HepG2 (cell line): ENCODE measurements around the gene C12orf56.

Experiments
- ATF7 ChIP-seq, 2 experiments: fragments of 450-650 bp in 1 of 2; sonication (generic) in 1 of 2; formaldehyde crosslinking in 1 of 2; IDR thresholded peaks; 2 replicates each; pipeline versions ENCODE4 v1.4.0 to v1.6.1; 2016 to 2020; ENCODE audit warnings: antibody characterized with exemption in 1 of 2, mild to moderate bottlenecking in 1 of 2, missing genetic modification reagents in 1 of 2
- CBX2 ChIP-seq, 2 experiments: fragments of 200-600 bp in 1 of 2; sonication (generic); formaldehyde crosslinking in 1 of 2; IDR thresholded peaks; 2 replicates each; pipeline versions ENCODE4 v1.7.0 to v1.8.1; 2018 to 2022; ENCODE audit warnings: low read depth in 2 of 2, low read length in 1 of 2, mild to moderate bottlenecking in 1 of 2, missing genetic modification reagents in 1 of 2
- FOXM1 ChIP-seq: sonication (generic); formaldehyde crosslinking; IDR thresholded peaks from 2 replicates; pipeline ENCODE4 v1.5.0; 2020; ENCODE audit warnings: missing genetic modification reagents
- SETDB1 ChIP-seq: sonication (generic); formaldehyde crosslinking; IDR thresholded peaks from 2 replicates; pipeline ENCODE4 v1.5.1; 2020; ENCODE audit warnings: missing genetic modification reagents, mild to moderate bottlenecking, borderline replicate concordance
- TBP ChIP-seq: sonication (generic); formaldehyde crosslinking; IDR thresholded peaks from 2 replicates; pipeline ENCODE4 v1.5.0; 2020; ENCODE audit warnings: missing genetic modification reagents
- THAP11 ChIP-seq: IDR thresholded peaks from 2 replicates; pipeline ENCODE4 v1.6.1; 2016; ENCODE audit warnings: missing biosample characterization, missing genetic modification reagents
- ZNF253 ChIP-seq: sonication (generic); formaldehyde crosslinking; IDR thresholded peaks from 2 replicates; pipeline ENCODE4 v1.8.0; 2022; ENCODE audit warnings: mild to moderate bottlenecking, missing genetic modification reagents, borderline replicate concordance
- ZNF263 ChIP-seq: sonication (generic); formaldehyde crosslinking; IDR thresholded peaks from 2 replicates; pipeline ENCODE4 v1.4.0; 2020; ENCODE audit warnings: missing genetic modification reagents
- ZNF318 ChIP-seq: sonication (generic); formaldehyde crosslinking; IDR thresholded peaks from 2 replicates; pipeline ENCODE4 v1.4.0; 2020; ENCODE audit warnings: mild to moderate bottlenecking, missing genetic modification reagents
- ZNF75D ChIP-seq: sonication (generic); formaldehyde crosslinking; IDR thresholded peaks from 2 replicates; pipeline ENCODE4 v1.8.1; 2023; ENCODE audit warnings: missing genetic modification reagents, mild to moderate bottlenecking, borderline replicate concordance
- ZZZ3 ChIP-seq: sonication (generic); formaldehyde crosslinking; IDR thresholded peaks from 2 replicates; pipeline ENCODE4 v1.4.0; 2020; ENCODE audit warnings: missing genetic modification reagents, mild to moderate bottlenecking, borderline replicate concordance
- TF ChIP-seq, protein P1 (sequence below): sonication (generic); formaldehyde crosslinking; IDR thresholded peaks from 2 replicates; pipeline ENCODE4 v1.8.1; 2023; ENCODE audit warnings: missing genetic modification reagents, inconsistent platforms, borderline replicate concordance
- TF ChIP-seq, protein P2 (sequence below), 2 experiments: sonication (generic) in 1 of 2; formaldehyde crosslinking in 1 of 2; IDR thresholded peaks; 2 replicates each; pipeline versions ENCODE4 v1.5.1 to v1.6.1; 2011 to 2020; ENCODE audit warnings: borderline replicate concordance in 1 of 2, low read depth in 1 of 2, low read length in 1 of 2, mild to moderate bottlenecking in 1 of 2, missing genetic modification reagents in 1 of 2, moderate library complexity in 1 of 2

DNA sequence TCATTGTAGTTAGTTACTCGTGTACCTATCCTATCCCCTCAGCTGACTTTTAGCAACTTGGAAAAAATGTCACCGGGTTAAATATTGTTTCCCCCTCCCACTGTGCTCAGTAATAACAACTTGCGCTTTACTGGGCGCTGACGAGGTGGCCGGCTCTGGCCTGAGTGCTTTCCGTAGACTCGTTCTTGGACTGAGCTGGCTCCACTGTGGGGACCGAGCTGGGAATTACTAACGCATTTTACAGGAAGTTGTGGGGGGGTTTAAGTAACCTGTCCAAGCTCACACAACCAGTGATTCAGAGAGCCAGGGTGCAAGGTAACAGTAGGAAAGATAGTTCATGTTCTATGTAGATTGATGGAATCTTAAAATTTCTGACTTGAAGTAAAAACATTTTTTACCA lies 86.0 kb downstream of the C12orf56 start:
- TF ChIP-seq SETDB1 (CRISPR knock-in tag) (no peak), THAP11 (CRISPR knock-in tag) (no peak), FOXM1 (no peak), ZNF253 (CRISPR knock-in tag) (no peak), CBX2 (IDR thresholded peaks at IDR 0.05; ENCODE audit: low read depth, low read length) (no peak), CBX2 (CRISPR knock-in tag; IDR thresholded peaks at IDR 0.05; ENCODE audit: low read depth) (no peak), ZNF263 (no peak), ZZZ3 (no peak), ZNF75D (no peak), TBP (no peak), ATF7 (IDR thresholded peaks at IDR 0.05) (no peak), ATF7 (CRISPR knock-in tag; IDR thresholded peaks at IDR 0.05) (no peak), ZNF318 (no peak)
- TF ChIP-seq, protein P1, sequence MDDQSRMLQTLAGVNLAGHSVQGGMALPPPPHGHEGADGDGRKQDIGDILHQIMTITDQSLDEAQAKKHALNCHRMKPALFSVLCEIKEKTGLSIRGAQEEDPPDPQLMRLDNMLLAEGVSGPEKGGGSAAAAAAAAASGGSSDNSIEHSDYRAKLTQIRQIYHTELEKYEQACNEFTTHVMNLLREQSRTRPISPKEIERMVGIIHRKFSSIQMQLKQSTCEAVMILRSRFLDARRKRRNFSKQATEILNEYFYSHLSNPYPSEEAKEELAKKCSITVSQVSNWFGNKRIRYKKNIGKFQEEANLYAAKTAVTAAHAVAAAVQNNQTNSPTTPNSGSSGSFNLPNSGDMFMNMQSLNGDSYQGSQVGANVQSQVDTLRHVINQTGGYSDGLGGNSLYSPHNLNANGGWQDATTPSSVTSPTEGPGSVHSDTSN (CRISPR knock-in tag), result no peak
- TF ChIP-seq, protein P2, sequence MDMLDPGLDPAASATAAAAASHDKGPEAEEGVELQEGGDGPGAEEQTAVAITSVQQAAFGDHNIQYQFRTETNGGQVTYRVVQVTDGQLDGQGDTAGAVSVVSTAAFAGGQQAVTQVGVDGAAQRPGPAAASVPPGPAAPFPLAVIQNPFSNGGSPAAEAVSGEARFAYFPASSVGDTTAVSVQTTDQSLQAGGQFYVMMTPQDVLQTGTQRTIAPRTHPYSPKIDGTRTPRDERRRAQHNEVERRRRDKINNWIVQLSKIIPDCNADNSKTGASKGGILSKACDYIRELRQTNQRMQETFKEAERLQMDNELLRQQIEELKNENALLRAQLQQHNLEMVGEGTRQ (IDR thresholded peaks at IDR 0.05; ENCODE audit: low read depth, low read length), result no peak
- TF ChIP-seq, protein P2 (CRISPR knock-in tag; IDR thresholded peaks at IDR 0.05; ENCODE audit: borderline replicate concordance), result no peak
